ENCODE data around the gene TRUB1.

GRCh38 chr10:114995468-114996247 is 57.7 kb downstream of the TRUB1 start:
- TF ChIP-seq POLR2AphosphoS5 (IDR thresholded peaks at IDR 0.05; ENCODE audit: insufficient read depth, low read depth, low read length) (no peak), EZH2 (IDR thresholded peaks at IDR 0.05; ENCODE audit: borderline replicate concordance, low read depth, low read length, severe bottlenecking) (no peak), POLR2A (IDR thresholded peaks at IDR 0.05; ENCODE audit: low read depth, low read length) (no peak), CTCF (IDR thresholded peaks at IDR 0.05; ENCODE audit: extremely low read depth in 1 of 2, insufficient read depth in 1 of 2, low read depth in 1 of 2, low read length in 2 of 2) (no peak)
